SKM-1 (cell line): ENCODE results near the gene NUP93.

Experiments used
- DNase-seq: peaks from one replicate; lab custom pipeline; 2025; ENCODE audit not compliant: unreplicated experiment; lab: John Stamatoyannopoulos, UW

Gene NUP93

GRCh38 chr16:56741399-56741798, 11.5 kb downstream of the NUP93 start:
- no peak for DNase-seq

GRCh38 chr16:56742030-56742984, 12.4 kb downstream of the NUP93 start:
- DNase-seq: no peak

- no peak for DNase-seq
Measured at GRCh38 chr16:56743840-56744239, 13.9 kb downstream of the NUP93 start.

GRCh38 chr16:56744996-56745640, 15.2 kb downstream of the NUP93 start:
- DNase-seq: no peak

DNA sequence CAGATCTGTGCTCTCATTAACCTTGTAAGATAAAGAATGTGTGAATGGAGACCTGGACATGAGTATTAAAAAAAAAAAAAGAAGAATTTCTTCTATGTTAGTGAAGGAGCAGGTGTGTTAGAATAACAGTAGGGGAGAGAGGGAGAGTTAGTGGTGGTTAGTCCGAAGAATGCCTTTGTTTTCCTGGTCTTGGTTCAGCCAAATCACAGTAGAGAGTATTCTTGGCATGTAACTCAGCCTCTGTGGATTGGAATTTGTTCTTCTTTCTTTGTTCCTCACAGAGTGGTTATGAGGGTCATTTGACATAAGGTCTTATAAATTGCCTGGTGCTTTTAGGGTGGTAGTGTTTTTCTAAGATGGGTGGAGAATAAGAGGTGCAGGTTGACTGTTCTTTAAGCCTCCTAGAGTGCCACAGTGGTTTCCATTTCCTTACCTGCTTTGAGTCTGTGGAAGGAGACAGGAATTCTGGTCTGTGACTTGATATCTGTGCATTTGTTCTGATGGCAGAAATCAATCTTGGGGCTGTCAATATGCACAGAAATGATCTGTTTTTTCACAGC, 17.6 kb downstream of the NUP93 start:
- no peak for DNase-seq

DNA sequence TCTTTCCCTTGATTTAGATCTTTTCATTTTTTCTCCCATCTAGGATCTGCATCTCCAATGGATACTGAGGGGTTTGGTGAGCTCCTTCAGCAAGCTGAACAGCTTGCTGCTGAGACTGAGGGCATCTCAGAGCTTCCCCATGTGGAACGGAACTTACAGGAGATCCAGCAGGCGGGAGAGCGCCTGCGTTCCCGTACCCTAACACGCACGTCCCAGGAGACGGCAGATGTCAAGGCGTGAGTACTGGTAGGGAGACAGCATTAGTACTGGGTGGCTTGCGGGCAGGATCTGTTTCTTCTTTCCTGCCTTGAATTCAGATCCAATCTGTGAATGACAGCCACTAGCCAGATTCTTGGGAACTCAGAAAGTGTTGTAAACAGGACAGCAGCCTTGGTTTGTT, 18.3 kb downstream of the NUP93 start:
- DNase-seq: no peak

DNA sequence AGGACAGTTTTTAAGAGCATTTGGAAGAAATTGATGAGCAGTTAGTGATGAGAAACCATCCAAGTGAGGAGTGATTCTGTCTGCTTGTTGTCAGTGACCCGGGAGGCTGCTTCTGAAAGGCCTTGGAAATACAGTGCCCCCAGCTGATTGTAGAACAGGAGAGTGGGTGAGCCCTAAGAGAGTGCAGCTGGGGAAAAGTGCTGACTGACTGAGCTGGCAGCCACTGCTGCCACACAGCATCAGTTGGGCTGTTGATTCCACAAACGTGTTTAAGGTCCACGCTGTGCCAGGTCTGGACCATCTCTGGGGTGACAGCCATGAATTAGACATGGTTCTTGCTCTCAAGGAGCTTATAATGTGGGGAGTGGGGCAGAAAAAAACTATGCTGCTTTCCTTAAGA, 18.9 kb downstream of the NUP93 start:
- no peak for DNase-seq

GRCh38 chr16:56749672-56750491, 20.0 kb downstream of the NUP93 start:
- no peak for DNase-seq

- no peak for DNase-seq
Measured at GRCh38 chr16:56753410-56753809, 23.5 kb downstream of the NUP93 start.

- DNase-seq: no peak
Measured at GRCh38 chr16:56755038-56755437, 25.1 kb downstream of the NUP93 start.

GRCh38 chr16:56758432-56758831, 28.5 kb downstream of the NUP93 start:
- no peak for DNase-seq

DNA sequence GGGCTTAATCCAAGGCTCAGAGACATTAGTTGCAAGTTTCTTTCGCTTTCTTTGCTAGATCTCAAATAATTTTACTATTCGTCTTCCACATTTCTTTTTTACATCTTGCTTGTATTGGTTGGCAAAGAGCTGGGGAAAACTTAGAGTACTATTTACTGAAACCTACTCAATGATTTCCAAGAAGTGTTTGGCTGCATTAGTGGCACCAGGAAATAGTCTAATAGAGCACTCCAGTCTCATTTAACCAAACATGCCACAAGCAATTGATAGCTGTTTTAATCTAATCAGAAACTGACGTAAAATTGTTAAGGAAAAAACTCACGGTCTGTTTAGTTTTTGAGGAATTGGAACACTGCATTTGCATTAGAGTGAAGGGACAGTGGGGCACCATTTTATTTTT, 29.0 kb downstream of the NUP93 start:
- no peak for DNase-seq

DNA sequence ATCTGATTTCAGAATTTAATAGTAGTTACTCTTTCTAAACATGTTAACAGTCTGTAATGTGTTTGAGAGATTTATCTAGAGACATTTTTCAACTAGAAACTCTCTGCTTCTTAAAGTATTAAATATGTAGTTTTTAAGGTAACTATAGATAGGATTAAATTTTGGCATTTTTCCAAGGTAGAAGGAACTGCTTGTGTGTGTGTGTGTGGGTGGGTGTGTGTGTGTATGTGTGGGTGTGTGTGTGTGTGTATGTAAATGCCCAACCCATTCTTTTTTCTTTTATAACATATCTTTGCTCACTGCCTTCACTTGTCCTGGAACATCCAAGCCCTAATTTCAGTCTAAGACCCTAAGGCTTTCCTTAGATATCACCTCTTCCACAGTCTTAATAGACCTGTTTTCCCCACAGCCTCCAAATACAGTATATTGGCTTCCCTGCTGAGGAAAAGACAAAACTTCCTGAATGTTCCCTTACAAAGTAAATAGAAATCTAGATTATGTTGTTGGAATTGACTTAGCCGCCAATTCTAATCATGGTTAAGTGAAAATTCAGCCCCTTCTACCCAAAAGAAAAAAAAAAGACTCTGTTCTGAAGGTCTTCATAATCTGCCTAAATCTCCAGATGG, 33.5 kb downstream of the NUP93 start:
- no peak for DNase-seq

DNA sequence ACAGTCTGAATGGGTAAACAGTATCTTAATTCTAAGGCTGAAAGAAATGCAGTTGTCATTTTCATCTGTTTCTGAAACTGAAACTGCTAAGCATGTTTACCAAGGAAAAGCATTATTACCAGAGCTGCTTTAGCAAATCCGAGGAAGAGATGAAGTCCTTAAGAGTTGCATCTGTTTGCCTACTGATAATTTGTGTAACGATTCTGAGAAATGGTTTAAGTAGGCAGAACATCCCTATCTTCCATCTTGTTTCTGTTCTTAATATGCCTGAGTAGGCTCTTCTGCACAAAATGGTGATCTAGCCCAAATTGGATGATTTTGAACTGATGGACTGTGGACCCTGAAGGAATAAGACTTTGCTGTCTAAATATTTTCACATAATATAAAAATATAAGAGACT, 34.9 kb downstream of the NUP93 start:
- DNase-seq: no peak

GRCh38 chr16:56765949-56766348, 36.0 kb downstream of the NUP93 start:
- no peak for DNase-seq

DNA sequence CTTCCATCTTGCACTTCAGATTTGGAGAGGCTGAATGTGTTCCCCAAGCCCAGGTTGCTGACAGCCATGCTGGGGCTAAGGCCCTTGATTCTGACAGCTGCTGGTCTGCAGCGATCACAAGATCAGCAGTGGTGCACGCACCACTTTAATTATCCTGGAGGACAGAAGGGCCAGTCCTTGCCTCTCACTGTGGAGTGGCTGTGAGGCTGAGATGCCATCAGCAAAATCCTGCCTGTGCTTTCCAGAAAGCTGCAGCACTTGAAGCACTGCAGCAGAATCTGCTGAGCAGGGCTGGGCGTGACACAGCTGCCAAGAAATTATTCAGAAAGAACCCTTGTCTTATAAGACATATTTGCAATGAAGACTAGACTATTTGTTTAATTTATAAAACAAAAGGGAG, 37.1 kb downstream of the NUP93 start:
- no peak for DNase-seq

DNA sequence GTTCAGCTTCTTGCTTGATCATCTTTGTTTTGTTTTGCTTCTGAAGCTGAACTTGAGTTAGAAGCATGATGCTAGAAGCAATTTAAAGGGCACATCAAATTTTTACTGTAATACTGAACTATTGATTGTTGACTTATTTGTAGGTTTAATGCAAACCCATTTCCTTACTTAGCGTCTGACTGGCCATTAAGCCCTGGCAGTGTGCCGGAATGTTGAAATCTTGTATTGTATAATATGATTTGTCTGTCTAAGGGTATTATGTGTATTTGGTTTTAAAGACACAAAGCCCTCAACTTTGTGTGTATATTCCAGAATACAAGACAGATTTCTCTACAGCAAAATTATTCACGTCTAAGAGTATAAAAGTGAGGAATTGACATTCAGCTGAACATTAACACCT, 39.7 kb downstream of the NUP93 start:
- no peak for DNase-seq

- no peak for DNase-seq
Measured at GRCh38 chr16:56771558-56772279, 41.8 kb downstream of the NUP93 start.

GRCh38 chr16:56773532-56773931, 43.6 kb downstream of the NUP93 start:
- DNase-seq: no peak

DNA sequence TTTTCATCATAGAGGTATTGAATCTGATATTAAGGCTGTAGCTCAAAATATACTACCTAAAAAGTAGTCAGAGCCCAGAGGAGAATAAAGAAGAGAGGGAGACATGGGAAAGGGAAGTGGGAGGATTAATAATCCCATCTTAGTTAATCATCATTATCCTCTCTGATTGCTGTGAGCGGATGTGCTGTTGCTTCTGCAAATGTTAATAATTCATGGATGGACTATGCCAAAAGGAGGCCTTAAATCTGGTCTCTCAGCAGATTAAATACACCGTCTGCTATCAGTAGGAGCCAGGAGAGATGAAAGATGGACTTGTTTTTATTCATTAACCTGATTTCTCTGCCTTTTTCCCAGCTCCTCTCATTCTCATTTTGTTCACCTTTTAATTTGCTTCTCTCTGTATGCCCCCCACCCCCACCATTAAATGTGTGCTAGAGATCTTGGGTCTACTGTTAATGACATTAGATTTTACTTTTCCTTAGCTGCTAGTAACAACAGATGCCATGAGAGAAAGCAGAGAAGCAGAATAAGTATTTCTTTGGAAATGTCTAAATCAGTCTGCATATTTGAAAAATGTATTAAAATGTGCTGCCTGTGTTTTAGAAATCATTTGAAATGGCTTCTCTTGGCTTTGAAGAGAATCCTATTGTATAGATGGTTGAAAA, 44.2 kb downstream of the NUP93 start:
- DNase-seq: no peak
